A549 treated with DMSO at 1 μM for 4 hours (cell line): ENCODE data around the gene CELSR1. TPM values are rescaled to one million over a fixed set of nuclear protein-coding genes. Genes with fewer than 3 reads are reported as not detected.

ENCODE experiments used
- total RNA-seq: library from RNA; stranded (reverse); fragments of 200-300 nt; extraction: Qiagen RNA extraction; gene quantifications from 5 replicates; pipeline ENCODE4 v1.2.3, GENCODE V29; 2022; ENCODE audit warnings: low read depth

The CELSR1 gene, protein sequence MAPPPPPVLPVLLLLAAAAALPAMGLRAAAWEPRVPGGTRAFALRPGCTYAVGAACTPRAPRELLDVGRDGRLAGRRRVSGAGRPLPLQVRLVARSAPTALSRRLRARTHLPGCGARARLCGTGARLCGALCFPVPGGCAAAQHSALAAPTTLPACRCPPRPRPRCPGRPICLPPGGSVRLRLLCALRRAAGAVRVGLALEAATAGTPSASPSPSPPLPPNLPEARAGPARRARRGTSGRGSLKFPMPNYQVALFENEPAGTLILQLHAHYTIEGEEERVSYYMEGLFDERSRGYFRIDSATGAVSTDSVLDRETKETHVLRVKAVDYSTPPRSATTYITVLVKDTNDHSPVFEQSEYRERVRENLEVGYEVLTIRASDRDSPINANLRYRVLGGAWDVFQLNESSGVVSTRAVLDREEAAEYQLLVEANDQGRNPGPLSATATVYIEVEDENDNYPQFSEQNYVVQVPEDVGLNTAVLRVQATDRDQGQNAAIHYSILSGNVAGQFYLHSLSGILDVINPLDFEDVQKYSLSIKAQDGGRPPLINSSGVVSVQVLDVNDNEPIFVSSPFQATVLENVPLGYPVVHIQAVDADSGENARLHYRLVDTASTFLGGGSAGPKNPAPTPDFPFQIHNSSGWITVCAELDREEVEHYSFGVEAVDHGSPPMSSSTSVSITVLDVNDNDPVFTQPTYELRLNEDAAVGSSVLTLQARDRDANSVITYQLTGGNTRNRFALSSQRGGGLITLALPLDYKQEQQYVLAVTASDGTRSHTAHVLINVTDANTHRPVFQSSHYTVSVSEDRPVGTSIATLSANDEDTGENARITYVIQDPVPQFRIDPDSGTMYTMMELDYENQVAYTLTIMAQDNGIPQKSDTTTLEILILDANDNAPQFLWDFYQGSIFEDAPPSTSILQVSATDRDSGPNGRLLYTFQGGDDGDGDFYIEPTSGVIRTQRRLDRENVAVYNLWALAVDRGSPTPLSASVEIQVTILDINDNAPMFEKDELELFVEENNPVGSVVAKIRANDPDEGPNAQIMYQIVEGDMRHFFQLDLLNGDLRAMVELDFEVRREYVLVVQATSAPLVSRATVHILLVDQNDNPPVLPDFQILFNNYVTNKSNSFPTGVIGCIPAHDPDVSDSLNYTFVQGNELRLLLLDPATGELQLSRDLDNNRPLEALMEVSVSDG (N-terminal part only)
- total RNA-seq, result 26.2 to 29.4 TPM (median 26.5 TPM) in 5 replicates

DNA sequence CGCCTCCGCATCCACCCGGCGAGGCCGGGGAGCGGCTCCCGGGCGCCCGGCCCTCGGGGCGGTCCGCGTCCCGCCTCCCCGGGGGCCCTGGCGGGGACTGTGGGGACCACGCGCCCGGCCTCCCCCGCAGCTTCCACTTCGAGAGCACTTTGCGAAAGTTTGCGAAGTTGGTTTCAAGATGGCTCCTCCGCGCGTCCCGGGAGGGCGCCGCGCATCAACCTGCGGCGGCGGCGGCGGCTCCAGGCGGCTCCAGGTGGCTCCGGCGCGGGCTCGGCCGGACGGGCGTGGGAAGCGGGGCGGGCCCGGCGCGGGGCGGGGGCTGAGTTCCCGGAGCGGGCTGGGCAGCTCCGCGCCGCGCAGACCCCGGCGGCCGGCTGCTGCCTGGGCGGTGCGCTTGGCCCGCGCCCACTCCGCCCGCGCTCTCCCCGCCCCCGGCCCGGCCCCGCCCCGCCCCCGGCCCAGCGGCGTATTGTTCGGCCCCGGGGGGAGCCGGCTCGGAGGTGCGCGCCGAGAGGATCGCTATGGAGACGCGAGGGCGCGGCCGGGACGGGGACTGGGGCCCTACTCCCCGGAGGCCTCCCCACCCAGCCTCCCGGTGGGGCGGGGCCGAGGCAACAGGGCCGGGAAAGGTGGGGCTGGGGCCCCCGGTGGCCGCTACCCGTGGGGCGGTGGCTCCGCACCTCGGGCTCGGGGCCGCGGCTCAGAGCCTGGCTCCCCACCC is at the start of gene CELSR1:
CELSR1 (minus strand) TSS at position 396 of the 721 bp plus-strand sequence. CDS start 450 bp downstream, outside the sequence.

DNA sequence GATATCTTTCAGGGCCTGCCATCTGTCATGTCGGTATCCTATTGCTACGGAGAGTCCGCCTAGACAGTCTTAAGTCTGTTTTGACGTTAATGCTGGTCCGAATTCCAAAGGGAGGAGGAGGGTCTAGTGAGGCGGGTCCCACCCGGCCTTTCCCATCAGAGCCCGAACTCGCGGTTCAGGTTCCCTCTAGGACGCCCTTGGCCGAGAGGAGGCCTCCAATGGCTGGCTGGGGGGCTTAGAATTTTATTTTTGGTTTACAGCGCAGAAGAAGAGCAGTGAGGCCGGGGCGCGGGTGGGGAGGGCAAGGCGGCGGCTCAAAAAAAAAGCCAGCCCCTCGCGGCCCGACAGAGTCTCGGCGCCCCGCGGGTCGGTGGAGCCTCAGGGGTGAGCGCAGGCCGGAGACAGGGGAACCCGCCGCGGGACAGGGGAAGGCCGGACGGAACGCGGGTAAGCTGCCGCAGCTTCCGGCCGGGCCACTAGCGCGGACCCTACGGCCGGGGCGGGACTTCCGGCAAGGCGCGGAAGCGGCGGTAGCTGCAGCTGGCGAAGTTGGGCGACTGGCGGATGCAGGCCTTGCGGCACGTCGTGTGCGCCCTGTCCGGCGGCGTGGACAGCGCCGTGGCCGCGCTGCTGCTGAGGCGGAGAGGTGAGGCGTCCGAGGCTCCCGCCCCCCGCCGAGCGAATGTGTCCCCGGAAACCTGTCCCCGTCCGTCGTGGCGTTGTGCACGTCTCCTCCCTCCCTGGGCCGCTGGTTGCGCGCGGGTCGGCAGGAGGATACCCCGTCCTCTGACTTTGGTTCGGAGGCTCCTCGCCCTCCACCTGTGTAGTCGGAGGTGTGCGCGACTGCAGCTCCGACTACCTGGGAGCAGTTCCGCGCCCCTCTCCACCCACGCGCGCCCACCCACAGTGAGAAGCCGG is 202.0 kb downstream of the CELSR1 start, which contains the start of gene TRMU:
TRMU (plus strand) TSS at position 514 of the 918 bp plus-strand sequence; CDS start at position 565, 51 bp downstream.

Other genes with a start within 250 kb of the CELSR1 start
- 23.7 to 36.6 TPM (median 35.3 TPM) in 5 replicates for gene GTSE1, start 240.8 kb downstream of the CELSR1 start, total RNA-seq
- gene TRMU, start 201.9 kb downstream of the CELSR1 start, total RNA-seq, result 33.5 to 45.0 TPM (median 42.0 TPM) in 5 replicates
- gene GRAMD4, start 82.8 kb upstream of the CELSR1 start, total RNA-seq, result 7.0 to 12.7 TPM (median 12.5 TPM) in 5 replicates
- gene CERK, start 200.6 kb upstream of the CELSR1 start, total RNA-seq, result 22.1 to 27.2 TPM (median 26.2 TPM) in 5 replicates
- gene TBC1D22A, start 225.0 kb upstream of the CELSR1 start, total RNA-seq, result 7.5 to 11.0 TPM (median 10.1 TPM) in 5 replicates